ENCODE data around the gene USP34. TPM values are rescaled to one million over a fixed set of nuclear protein-coding genes. Genes with fewer than 3 reads are reported as not detected.

Gene USP34
- total and polyA plus RNA-seq, 9 donors: 57.4 to 132 (median 116) TPM

- intact Hi-C loops (cut with DNase I): no loop called here
- H3K27me3 ChIP-seq: no peaks in the 10 kb centered on the region
- WGBS, 3 donors: 97 to 98% (median 97%) methylated on average over 8 of the region's 8 CpGs
- TF ChIP-seq CTCF (IDR thresholded peaks at IDR 0.05) (no peak), POLR2A (IDR thresholded peaks at IDR 0.05) (no peak), EP300 (IDR thresholded peaks at IDR 0.05) (no peak)
- DNase-seq: no peak
- H3K36me3 ChIP-seq: no peaks in the 10 kb centered on the region
- no peak overlapping the region for H3K27ac ChIP-seq
- no peaks in the 10 kb centered on the region for H3K9me3 ChIP-seq
- H3K4me3 ChIP-seq: no peak overlapping the region
- H3K4me1 ChIP-seq (ENCODE audit: insufficient read depth): no peaks in the 10 kb centered on the region
These were observed 248.3 kb downstream of the USP34 start for GRCh38 chr2:61222567-61222966.

GRCh38 chr2:61221819-61222218 lies 249.1 kb downstream of the USP34 start:
- Histone ChIP-seq H3K27me3 (no peaks in the 10 kb centered on the region), H3K4me1 (ENCODE audit: insufficient read depth) (no peaks in the 10 kb centered on the region), H3K9me3 (no peaks in the 10 kb centered on the region), H3K4me3 (no peak overlapping the region), H3K36me3 (no peaks in the 10 kb centered on the region), H3K27ac (no peak overlapping the region)
- no peak for DNase-seq
- 94 to 96% (median 94%) methylated on average over 5 of the region's 5 CpGs for WGBS, 3 donors
- intact Hi-C loops (cut with DNase I): no loop called here
- no peak for TF ChIP-seq CTCF (IDR thresholded peaks at IDR 0.05)
- no peak for TF ChIP-seq POLR2A (IDR thresholded peaks at IDR 0.05)
- no peak for TF ChIP-seq EP300 (IDR thresholded peaks at IDR 0.05)

GRCh38 chr2:61220768-61221167 lies 250.1 kb downstream of the USP34 start:
- intact Hi-C loops (cut with DNase I): no loop called here
- 56 to 62% (median 61%) methylated on average over 2 of the region's 2 CpGs for WGBS, 3 donors
- Histone ChIP-seq H3K4me1 (ENCODE audit: insufficient read depth) (no peaks in the 10 kb centered on the region), H3K27ac (no peak overlapping the region), H3K36me3 (no peaks in the 10 kb centered on the region), H3K9me3 (no peaks in the 10 kb centered on the region), H3K27me3 (no peaks in the 10 kb centered on the region), H3K4me3 (no peak overlapping the region)
- TF ChIP-seq POLR2A (IDR thresholded peaks at IDR 0.05) (no peak), CTCF (IDR thresholded peaks at IDR 0.05) (no peak), EP300 (IDR thresholded peaks at IDR 0.05) (no peak)
- no peak for DNase-seq

GRCh38 chr2:61218817-61219170 lies 252.1 kb downstream of the USP34 start:
- Histone ChIP-seq H3K36me3 (no peaks in the 10 kb centered on the region), H3K4me3 (no peak overlapping the region), H3K9me3 (no peaks in the 10 kb centered on the region), H3K4me1 (ENCODE audit: insufficient read depth) (peaks cover 2% of the 10 kb centered on the region), H3K27ac (no peak overlapping the region), H3K27me3 (no peaks in the 10 kb centered on the region)
- intact Hi-C loops (cut with DNase I): no loop called here
- 93 to 97% (median 93%) methylated on average over 2 of the region's 2 CpGs for WGBS, 3 donors
- TF ChIP-seq POLR2A (IDR thresholded peaks at IDR 0.05): no peak
- TF ChIP-seq CTCF (IDR thresholded peaks at IDR 0.05): no peak
- no peak for TF ChIP-seq EP300 (IDR thresholded peaks at IDR 0.05)
- no peak for DNase-seq

Measured in ovary (tissue), 9 donors.